H9 (cell line): ENCODE data around the gene PGBD4. TPM values are rescaled to one million over a fixed set of nuclear protein-coding genes. Genes with fewer than 3 reads are reported as not detected.

Source experiments
- DNase-seq: peaks from one replicate; pipeline ENCODE4 v3.0.0-alpha.2; 2017
- H2AFZ ChIP-seq: one replicate; pipeline ENCODE4 v1.6.1; 2013; ENCODE audit warnings: mild to moderate bottlenecking, low read length, control low read depth, moderate library complexity
- H2AK5ac ChIP-seq: 2 replicates; pipeline ENCODE4 v1.6.1; 2013; ENCODE audit warnings: low read length, control low read depth, mixed read lengths; ENCODE audit not compliant: insufficient read length
- H2BK120ac ChIP-seq: one replicate; pipeline ENCODE4 v1.6.1; 2013; ENCODE audit warnings: low read depth, mild to moderate bottlenecking, low read length, control low read depth, inconsistent platforms; ENCODE audit not compliant: poor library complexity, severe bottlenecking
- H2BK12ac ChIP-seq: 2 replicates; pipeline ENCODE4 v1.6.1; 2013; ENCODE audit warnings: low read length, control low read depth, mixed read lengths, low read depth; ENCODE audit not compliant: insufficient read length
- H2BK15ac ChIP-seq: 2 replicates; pipeline ENCODE4 v1.6.1; 2013; ENCODE audit warnings: low read depth, low read length, control low read depth
- H2BK20ac ChIP-seq: one replicate; pipeline ENCODE4 v1.6.1; 2013; ENCODE audit warnings: low read depth, mild to moderate bottlenecking, low read length, control low read depth, inconsistent platforms; ENCODE audit not compliant: poor library complexity, severe bottlenecking
- H2BK5ac ChIP-seq: 2 replicates; pipeline ENCODE4 v1.6.1; 2013; ENCODE audit warnings: low read length, control low read depth, mixed read lengths; ENCODE audit not compliant: insufficient read length
- H3K14ac ChIP-seq: 2 replicates; pipeline ENCODE4 v1.6.1; 2013; ENCODE audit warnings: low read length, control low read depth; ENCODE audit not compliant: insufficient read depth
- H3K18ac ChIP-seq: 2 replicates; pipeline ENCODE4 v1.6.1; 2013; ENCODE audit warnings: low read depth, mild to moderate bottlenecking, mixed read lengths, low read length, control low read depth; ENCODE audit not compliant: insufficient read length
- H3K23ac ChIP-seq: 2 replicates; pipeline ENCODE4 v1.6.1; 2013; ENCODE audit warnings: low read length, control low read depth, mixed read lengths, low read depth; ENCODE audit not compliant: insufficient read length
- H3K23me2 ChIP-seq: 2 replicates; pipeline ENCODE4 v1.6.1; 2013; ENCODE audit warnings: low read depth, mild to moderate bottlenecking, mixed read lengths, low read length, control low read depth; ENCODE audit not compliant: insufficient read length, poor library complexity, severe bottlenecking
- H3K27ac ChIP-seq: 2 replicates; pipeline ENCODE4 v1.5.1; 2013; ENCODE audit warnings: low read length, control low read depth, mixed read lengths, low read depth; ENCODE audit not compliant: insufficient read length
- H3K27me3 ChIP-seq: 2 replicates; pipeline ENCODE4 v1.6.1; 2013; ENCODE audit warnings: low read length, control low read depth, inconsistent platforms; ENCODE audit not compliant: insufficient read depth
- H3K4ac ChIP-seq: 2 replicates; pipeline ENCODE4 v1.6.1; 2013; ENCODE audit warnings: low read depth, mild to moderate bottlenecking, control low read depth, inconsistent platforms, low read length, moderate library complexity
- H3K4me1 ChIP-seq: 2 replicates; pipeline ENCODE4 v1.6.1; 2013; ENCODE audit warnings: low read length, control low read depth, inconsistent platforms; ENCODE audit not compliant: insufficient read depth
- H3K4me2 ChIP-seq: 2 replicates; pipeline ENCODE4 v1.6.1; 2013; ENCODE audit warnings: low read length, control low read depth, mixed read lengths; ENCODE audit not compliant: insufficient read length, insufficient read depth
- H3K56ac ChIP-seq: 2 replicates; pipeline ENCODE4 v1.6.1; 2013; ENCODE audit warnings: low read depth, mild to moderate bottlenecking, mixed read lengths, low read length, control low read depth; ENCODE audit not compliant: insufficient read length
- H3K79me1 ChIP-seq: 2 replicates; pipeline ENCODE4 v1.6.1; 2013; ENCODE audit warnings: low read depth, mild to moderate bottlenecking, moderate library complexity, low read length, control low read depth, inconsistent platforms; ENCODE audit not compliant: insufficient read depth, poor library complexity, severe bottlenecking
- H3K79me2 ChIP-seq: 2 replicates; pipeline ENCODE4 v1.6.1; 2013; ENCODE audit warnings: low read length, control low read depth, inconsistent platforms; ENCODE audit not compliant: insufficient read depth
- H3K9ac ChIP-seq: 2 replicates; pipeline ENCODE4 v1.6.1; 2013; ENCODE audit warnings: low read length, control low read depth, mixed read lengths; ENCODE audit not compliant: insufficient read length; ENCODE audit errors: extremely low read depth
- H3K9me3 ChIP-seq: one replicate; pipeline ENCODE4 v1.6.1; 2013; ENCODE audit warnings: low read depth, low read length, inconsistent platforms; ENCODE audit not compliant: control insufficient read depth
- H3T11ph ChIP-seq: one replicate; pipeline ENCODE4 v1.6.1; 2013; ENCODE audit warnings: mild to moderate bottlenecking, low read length, control low read depth, inconsistent platforms
- H4K20me1 ChIP-seq: one replicate; pipeline ENCODE4 v1.6.1; 2013; ENCODE audit not compliant: control insufficient read depth, insufficient read length, insufficient read depth
- H4K5ac ChIP-seq: 2 replicates; pipeline ENCODE4 v1.6.1; 2013; ENCODE audit warnings: low read depth, mild to moderate bottlenecking, mixed read lengths, low read length, control low read depth; ENCODE audit not compliant: insufficient read length
- H4K8ac ChIP-seq: replicated peaks from 2 replicates; pipeline ENCODE4 v1.6.1; 2013; ENCODE audit warnings: low read length, control low read depth, mixed read lengths, low read depth; ENCODE audit not compliant: insufficient read length
- H4K91ac ChIP-seq: 2 replicates; pipeline ENCODE4 v1.6.1; 2013; ENCODE audit warnings: low read depth, mild to moderate bottlenecking, moderate library complexity, mixed read lengths, low read length, control low read depth; ENCODE audit not compliant: insufficient read length
- H3K27ac Mint-ChIP-seq, 3 experiments: 2 replicates in 2 of 3; 3 replicates in 1 of 3; pipeline ENCODE4 v1.8.0; 2020 to 2021; ENCODE audit warnings: mixed read lengths in 3 of 3, mild to moderate bottlenecking in 1 of 3, moderate library complexity in 1 of 3
- H3K27me3 Mint-ChIP-seq: 2 replicates; pipeline ENCODE4 v1.8.0; 2021; ENCODE audit warnings: low read depth, mild to moderate bottlenecking, moderate library complexity, mixed read lengths
- H3K36me3 Mint-ChIP-seq, 3 experiments: 2 replicates in 2 of 3; 3 replicates in 1 of 3; pipeline ENCODE4 v1.8.0; 2020 to 2021; ENCODE audit warnings: low read depth in 3 of 3, mixed read lengths in 3 of 3; ENCODE audit not compliant: insufficient read depth in 1 of 3
- H3K4me1 Mint-ChIP-seq, 2 experiments: 2 replicates each; pipeline ENCODE4 v1.8.0; 2020; ENCODE audit warnings: mixed read lengths in 2 of 2
- H3K4me3 Mint-ChIP-seq, 2 experiments: 2 replicates in 1 of 2; 3 replicates in 1 of 2; pipeline ENCODE4 v1.8.0; 2020 to 2021; ENCODE audit warnings: mild to moderate bottlenecking in 2 of 2, mixed read lengths in 2 of 2, moderate library complexity in 1 of 2
- H3K9me3 Mint-ChIP-seq, 2 experiments: 2 replicates in 1 of 2; 3 replicates in 1 of 2; pipeline ENCODE4 v1.8.0; 2020; ENCODE audit warnings: mild to moderate bottlenecking in 2 of 2, mixed read lengths in 2 of 2, moderate library complexity in 1 of 2
- WGBS: extraction: QIAGEN DNeasy Blood & Tissue Kit; methylation state at CpG from one replicate; pipeline ENCODE4 v1.1.7; 2013; ENCODE audit warnings: missing lambda C conversion rate, low lambda C conversion rate, mixed read lengths; ENCODE audit not compliant: insufficient read length; ENCODE audit errors: extremely low coverage; 5-methylcytosine and 5-hydroxymethylcytosine counted together
- total RNA-seq: library from RNA; stranded (reverse); gene quantifications from 2 replicates; pipeline ENCODE4 v1.2.1, GENCODE V29; 2021
- TF ChIP-seq, protein P1 (sequence below): fragments of 200-600 bp; sonication (generic); conservative IDR thresholded peaks from 3 replicates; pipeline ENCODE4 v1.8.0; 2021; ENCODE audit warnings: antibody characterized with exemption, mild to moderate bottlenecking

Gene PGBD4
- total RNA-seq, 1 experiment from 2014 or later, result 1.2 TPM

DNA sequence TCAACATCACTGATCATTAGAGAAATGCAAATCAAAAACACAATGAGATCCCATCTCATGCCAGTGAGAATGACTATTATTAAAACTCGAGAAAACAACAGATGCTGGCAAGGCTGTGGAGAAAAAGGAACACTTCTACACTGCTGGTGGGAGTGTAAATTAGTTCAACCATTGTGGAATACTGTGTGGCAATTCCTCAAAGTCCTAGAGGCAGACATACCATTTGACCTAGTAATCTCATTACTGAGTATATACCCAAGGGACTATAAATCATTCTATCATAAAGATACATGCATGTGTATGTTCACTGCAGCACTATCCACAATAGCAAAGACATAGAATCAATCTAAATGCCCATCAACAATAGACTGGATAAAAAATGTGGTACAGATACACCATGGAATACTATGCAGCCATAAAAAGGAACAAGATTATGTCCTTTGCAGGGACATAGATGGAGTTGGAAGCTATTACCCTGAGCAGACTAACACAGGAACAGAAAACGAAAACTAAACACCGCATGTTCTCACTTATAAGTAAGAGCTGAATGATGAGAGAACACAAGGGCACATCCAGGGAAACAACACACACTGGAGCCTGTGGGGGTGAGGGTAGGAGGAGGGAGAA lies 47.7 kb upstream of the PGBD4 start:
- Histone ChIP-seq H3K4me2 (no peak overlapping the region), H3K4me1 (no peaks in the 10 kb centered on the region), H3K79me2 (no peaks in the 10 kb centered on the region), H2AFZ (no peak overlapping the region), H3K27ac (no peak overlapping the region), H3K23me2 (no peaks in the 10 kb centered on the region), H2BK20ac (no peak overlapping the region), H3K27me3 (no peaks in the 10 kb centered on the region), H2BK120ac (no peak overlapping the region), H2BK15ac (no peak overlapping the region), H3K23ac (no peak overlapping the region), H4K8ac (no peak overlapping the region), H4K5ac (no peak overlapping the region), H4K20me1 (no peaks in the 10 kb centered on the region), H3T11ph (no peak overlapping the region), H3K79me1 (no peaks in the 10 kb centered on the region), H4K91ac (no peak overlapping the region), H3K4ac (no peak overlapping the region), H2BK5ac (no peak overlapping the region), H3K9ac (no peak overlapping the region), H2BK12ac (no peak overlapping the region), H3K18ac (no peak overlapping the region), H2AK5ac (no peak overlapping the region), H3K9me3 (no peaks in the 10 kb centered on the region), H3K14ac (no peak overlapping the region), H3K56ac (no peak overlapping the region)
- H3K27me3 Mint-ChIP-seq, result peaks cover 9% of the 10 kb centered on the region; the same call in 1 of the 2 replicates
- WGBS, result no CpG with 5 or more reads among the region's 3 CpGs
- TF ChIP-seq, protein P1, sequence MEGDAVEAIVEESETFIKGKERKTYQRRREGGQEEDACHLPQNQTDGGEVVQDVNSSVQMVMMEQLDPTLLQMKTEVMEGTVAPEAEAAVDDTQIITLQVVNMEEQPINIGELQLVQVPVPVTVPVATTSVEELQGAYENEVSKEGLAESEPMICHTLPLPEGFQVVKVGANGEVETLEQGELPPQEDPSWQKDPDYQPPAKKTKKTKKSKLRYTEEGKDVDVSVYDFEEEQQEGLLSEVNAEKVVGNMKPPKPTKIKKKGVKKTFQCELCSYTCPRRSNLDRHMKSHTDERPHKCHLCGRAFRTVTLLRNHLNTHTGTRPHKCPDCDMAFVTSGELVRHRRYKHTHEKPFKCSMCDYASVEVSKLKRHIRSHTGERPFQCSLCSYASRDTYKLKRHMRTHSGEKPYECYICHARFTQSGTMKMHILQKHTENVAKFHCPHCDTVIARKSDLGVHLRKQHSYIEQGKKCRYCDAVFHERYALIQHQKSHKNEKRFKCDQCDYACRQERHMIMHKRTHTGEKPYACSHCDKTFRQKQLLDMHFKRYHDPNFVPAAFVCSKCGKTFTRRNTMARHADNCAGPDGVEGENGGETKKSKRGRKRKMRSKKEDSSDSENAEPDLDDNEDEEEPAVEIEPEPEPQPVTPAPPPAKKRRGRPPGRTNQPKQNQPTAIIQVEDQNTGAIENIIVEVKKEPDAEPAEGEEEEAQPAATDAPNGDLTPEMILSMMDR, result no peak
- no peak for DNase-seq
- peaks cover 0 to 12% (median 9%) of the 10 kb centered on the region in 3 experiments; a peak in 5 of 7 replicates for H3K36me3 Mint-ChIP-seq
- no peaks in the 10 kb centered on the region for H3K4me1 Mint-ChIP-seq
- no peak overlapping the region for H3K4me3 Mint-ChIP-seq
- H3K27ac Mint-ChIP-seq, result no peak overlapping the region
- peaks cover 23 to 25% of the 10 kb centered on the region in 2 experiments for H3K9me3 Mint-ChIP-seq
